ENCODE data around the gene MCL1. TPM values are rescaled to one million over a fixed set of nuclear protein-coding genes. Genes with fewer than 3 reads are reported as not detected.
A peak's percentile ranks its signal among the peaks of the same experiment; 100 is the strongest.

Gene MCL1
- total and polyA plus RNA-seq, 7 donors, result 119 to 352 (median 168) TPM

GRCh38 chr1:150558761-150559655 is 20.4 kb downstream of the MCL1 start:
- TF ChIP-seq POLR2AphosphoS5 (IDR thresholded peaks at IDR 0.05), result no peak
- Histone ChIP-seq H3K9me3 (no peaks in the 10 kb centered on the region), H3K4me1 (peaks cover 0 to 63% (median 51%) of the 10 kb centered on the region in 4 donors), H3K27me3 (no peaks in the 10 kb centered on the region), H3K36me3 (peaks cover 0 to 16% (median 5%) of the 10 kb centered on the region in 4 donors), H3K27ac (peak overlapping the region; percentile 95 to 99 (median 98)), H3K4me3 (peak overlapping the region in 2 of 4 donors; percentile 14 to 24)
- intact Hi-C loops (cut with DNase I), result no loop called here
- 76 to 91% methylated on average over 28 of the region's 28 CpGs for WGBS, 2 donors
- DNase-seq, result peak; percentile 68

GRCh38 chr1:150558303-150558704 is 21.1 kb downstream of the MCL1 start:
- intact Hi-C loops (cut with DNase I), result no loop called here
- TF ChIP-seq CTCF (IDR thresholded peaks at IDR 0.05) (no peak), EP300 (IDR thresholded peaks at IDR 0.05) (no peak), POLR2AphosphoS5 (IDR thresholded peaks at IDR 0.05) (no peak), POLR2A (IDR thresholded peaks at IDR 0.05) (no peak)
- no peak for DNase-seq
- Histone ChIP-seq H3K27me3 (no peaks in the 10 kb centered on the region), H3K36me3 (peaks cover 0 to 16% (median 5%) of the 10 kb centered on the region in 4 donors), H3K4me1 (peaks cover 0 to 63% (median 47%) of the 10 kb centered on the region in 4 donors), H3K27ac (peak overlapping the region; percentile 95 to 99 (median 98)), H3K4me3 (peak overlapping the region in 2 of 4 donors; percentile 14 to 24), H3K9me3 (no peaks in the 10 kb centered on the region)
- 87 to 90% methylated on average over 15 of the region's 15 CpGs for WGBS, 2 donors

GRCh38 chr1:150557813-150558212 is 21.6 kb downstream of the MCL1 start:
- no peaks in the 10 kb centered on the region for H3K27me3 ChIP-seq
- intact Hi-C loops (cut with DNase I), result no loop called here
- TF ChIP-seq CTCF (IDR thresholded peaks at IDR 0.05), result no peak
- TF ChIP-seq POLR2A (IDR thresholded peaks at IDR 0.05), result no peak
- TF ChIP-seq POLR2AphosphoS5 (IDR thresholded peaks at IDR 0.05), result no peak
- no peak for TF ChIP-seq EP300 (IDR thresholded peaks at IDR 0.05)
- H3K27ac ChIP-seq, result peak overlapping the region in 1 of 4 donors; percentile 97
- no peak for DNase-seq
- 93% methylated on average over 15 of the region's 15 CpGs for WGBS, 2 donors
- H3K4me3 ChIP-seq, result no peak overlapping the region
- peaks cover 0 to 16% (median 5%) of the 10 kb centered on the region in 4 donors for H3K36me3 ChIP-seq
- no peaks in the 10 kb centered on the region for H3K9me3 ChIP-seq
- H3K4me1 ChIP-seq, result peaks cover 0 to 63% (median 47%) of the 10 kb centered on the region in 4 donors

- no peaks in the 10 kb centered on the region for H3K27me3 ChIP-seq
- TF ChIP-seq POLR2A (IDR thresholded peaks at IDR 0.05) (no peak), EP300 (IDR thresholded peaks at IDR 0.05) (no peak), CTCF (IDR thresholded peaks at IDR 0.05) (no peak)
- peaks cover 0 to 63% (median 47%) of the 10 kb centered on the region in 4 donors for H3K4me1 ChIP-seq
- WGBS, 2 donors, result 93% methylated on average over 26 of the region's 26 CpGs
- H3K36me3 ChIP-seq, result peaks cover 0 to 16% (median 5%) of the 10 kb centered on the region in 4 donors
- H3K9me3 ChIP-seq, result no peaks in the 10 kb centered on the region
- H3K27ac ChIP-seq, result no peak overlapping the region
- intact Hi-C loops (cut with DNase I), result no loop called here
- no peak overlapping the region for H3K4me3 ChIP-seq
- no peak for DNase-seq
These were observed 22.3 kb downstream of the MCL1 start for GRCh38 chr1:150557065-150557600.

Data from sigmoid colon (tissue), 7 donors.